Measurements from ENCODE around the gene NELFA.

GRCh38 chr4:1973218-1973617 lies 35.6 kb downstream of the NELFA start:
- TF ChIP-seq CTCF (IDR thresholded peaks at IDR 0.05) = no peak
- no peak for TF ChIP-seq ZFX (IDR thresholded peaks at IDR 0.05; ENCODE audit: borderline replicate concordance)

All from 22Rv1 (cell line).